Measurements from ENCODE around the gene OR10C1.
"Not testable (repeated sequence)": the region's sequence is repeated elsewhere in the genome, so short reads cannot be mapped to it uniquely, and the experiment has no call there.

The OR10C1 gene

DNA sequence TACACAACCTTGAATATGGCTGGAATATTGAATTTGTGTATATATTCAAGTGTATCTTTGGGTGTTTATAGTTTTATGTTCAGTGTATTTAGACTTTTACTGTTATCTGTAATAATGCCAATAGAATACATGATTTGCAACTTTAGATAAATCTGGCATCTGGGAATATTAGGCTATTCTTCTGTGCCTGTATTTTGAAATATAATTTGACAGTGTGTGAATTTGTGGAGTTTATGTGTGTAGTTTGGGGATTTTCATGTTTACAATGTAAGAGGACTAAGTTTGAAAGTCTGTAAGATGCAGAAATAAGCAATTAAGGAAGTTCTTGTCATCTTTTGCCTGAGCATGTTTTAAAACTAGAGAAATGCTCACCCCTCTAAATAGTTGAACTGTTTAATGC lies at the start of gene OR10C1:
Gene OR10C1, plus strand, starts transcription at position 301 of the 400 bp plus-strand sequence. CDS start 710 bp downstream, outside the sequence.
- in situ Hi-C loops (cut with MboI; ENCODE audit: low sequenced_read_pairs): no loop called here

- in situ Hi-C loops (cut with MboI; ENCODE audit: low sequenced_read_pairs): no loop called here
These were observed 43.8 kb upstream of the OR10C1 start, which contains the start of gene OR12D2 for GRCh38 chr6:29395331-29395730. Gene OR12D2 (plus strand): TSS chr6:29395631. CDS start chr6:29396700, 1,069 bp downstream.

DNA sequence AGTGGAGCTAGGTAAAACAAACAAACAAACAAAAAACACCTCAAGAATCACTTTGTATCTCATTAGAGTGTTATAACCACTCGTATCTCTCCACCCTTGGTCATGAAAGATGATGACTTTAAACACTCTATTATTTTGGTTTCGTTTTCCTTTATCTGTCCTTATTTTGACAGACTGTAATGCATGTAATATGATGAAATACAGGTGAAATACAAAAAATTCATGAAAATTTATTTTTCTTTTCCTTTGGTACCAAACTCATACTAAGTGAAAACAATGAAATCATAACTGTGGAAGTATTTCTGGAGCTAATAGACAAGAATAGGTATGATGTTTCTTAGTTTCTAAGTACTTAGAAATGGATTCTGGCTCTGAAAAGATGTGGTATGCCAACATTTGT lies 39.6 kb upstream of the OR10C1 start:
- in situ Hi-C loops (cut with MboI; ENCODE audit: low sequenced_read_pairs): no loop called here

- in situ Hi-C loops (cut with MboI; ENCODE audit: low sequenced_read_pairs): no loop called here
These were observed 35.3 kb upstream of the OR10C1 start for GRCh38 chr6:29403801-29404200.

DNA sequence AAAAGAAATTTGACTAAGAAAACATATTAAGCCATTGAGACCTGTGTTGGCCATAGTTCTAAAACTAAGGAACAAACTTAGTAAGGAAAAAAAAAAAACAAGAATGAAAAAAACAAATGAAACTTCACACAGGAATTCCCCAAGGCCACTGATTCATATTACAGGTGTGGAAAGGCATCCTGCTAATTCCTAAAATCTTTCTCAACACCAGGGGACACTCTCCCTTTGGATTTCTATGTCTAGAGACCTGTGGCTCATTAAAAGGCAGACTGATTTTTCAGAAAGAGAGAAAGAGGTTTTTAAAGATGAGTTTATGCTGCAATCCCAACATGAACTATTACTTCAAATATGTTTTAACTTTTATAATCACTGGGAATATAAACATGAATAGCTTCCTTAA lies 24.5 kb upstream of the OR10C1 start, which contains the start of gene OR12D1:
Gene OR12D1, plus strand, starts transcription at position 341 of the 400 bp plus-strand sequence.
- in situ Hi-C loops (cut with MboI; ENCODE audit: low sequenced_read_pairs): no loop called here

- in situ Hi-C loops (cut with MboI; ENCODE audit: low sequenced_read_pairs): no loop called here
These were observed 19.6 kb upstream of the OR10C1 start for GRCh38 chr6:29419516-29419915.

DNA sequence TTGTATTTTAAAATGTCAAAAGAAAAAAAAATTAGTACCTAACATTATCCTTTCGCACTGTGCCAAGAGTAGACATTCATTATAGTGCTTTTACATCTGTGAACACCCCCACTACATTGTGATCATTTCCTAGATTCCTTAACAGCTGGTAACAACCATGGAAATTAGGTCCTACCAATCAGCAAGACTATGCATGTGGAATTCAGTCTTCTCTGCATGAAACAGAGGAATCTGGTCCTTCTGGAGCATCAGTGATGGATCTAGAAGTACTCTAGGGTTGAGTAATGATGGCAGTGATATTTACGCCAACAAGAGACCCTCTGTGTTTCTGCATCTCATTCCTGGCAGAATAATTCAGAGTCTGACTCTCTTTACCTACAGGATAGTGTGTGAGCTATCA lies 14.9 kb upstream of the OR10C1 start:
- in situ Hi-C loops (cut with MboI; ENCODE audit: low sequenced_read_pairs): no loop called here

GRCh38 chr6:29424575-29424974 lies 14.5 kb upstream of the OR10C1 start:
- in situ Hi-C loops (cut with MboI; ENCODE audit: low sequenced_read_pairs): no loop called here

DNA sequence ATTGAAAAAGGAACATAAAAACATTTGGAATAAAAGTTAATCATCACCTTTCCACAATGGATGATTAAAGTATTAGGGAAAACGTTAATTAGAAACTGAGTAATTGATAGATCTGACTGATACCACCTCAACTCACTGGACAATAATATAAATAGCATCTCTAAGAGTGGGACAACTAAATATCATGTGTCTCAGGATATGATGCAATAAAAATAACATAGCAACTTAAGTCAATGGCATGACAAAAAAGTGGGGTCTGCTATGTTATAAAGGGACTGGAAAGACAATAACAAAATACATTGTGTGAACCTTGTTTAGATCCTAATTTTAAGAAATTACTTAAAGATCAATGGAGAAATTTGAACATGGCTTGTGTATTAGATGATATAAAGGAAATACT lies 14.0 kb upstream of the OR10C1 start:
- in situ Hi-C loops (cut with MboI; ENCODE audit: low sequenced_read_pairs): no loop called here

- in situ Hi-C loops (cut with MboI; ENCODE audit: low sequenced_read_pairs): no loop called here
These were observed 12.5 kb upstream of the OR10C1 start for GRCh38 chr6:29426654-29427053.

GRCh38 chr6:29436730-29437129 lies 2.4 kb upstream of the OR10C1 start:
- in situ Hi-C loops (cut with MboI; ENCODE audit: low sequenced_read_pairs): not testable (repeated sequence)

DNA sequence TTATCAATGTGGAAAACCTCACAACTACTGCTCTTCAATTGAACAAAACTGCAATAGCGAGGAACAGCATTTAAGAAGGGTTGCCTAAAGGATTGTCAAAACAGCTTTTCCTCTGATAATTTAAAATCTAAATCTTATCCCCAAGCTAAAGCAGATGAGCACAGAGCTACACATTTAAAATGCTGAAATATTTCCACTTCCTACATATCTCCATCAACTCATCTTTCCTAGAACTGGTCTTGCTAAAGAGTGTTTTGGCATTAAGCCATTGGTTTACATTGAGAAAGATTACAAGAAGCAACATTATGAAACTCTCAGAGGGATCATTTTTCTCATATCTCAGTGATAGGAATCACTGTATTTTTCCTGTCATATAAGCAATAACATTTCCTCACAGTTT lies 3.6 kb downstream of the OR10C1 start:
- in situ Hi-C loops (cut with MboI; ENCODE audit: low sequenced_read_pairs): no loop called here

DNA sequence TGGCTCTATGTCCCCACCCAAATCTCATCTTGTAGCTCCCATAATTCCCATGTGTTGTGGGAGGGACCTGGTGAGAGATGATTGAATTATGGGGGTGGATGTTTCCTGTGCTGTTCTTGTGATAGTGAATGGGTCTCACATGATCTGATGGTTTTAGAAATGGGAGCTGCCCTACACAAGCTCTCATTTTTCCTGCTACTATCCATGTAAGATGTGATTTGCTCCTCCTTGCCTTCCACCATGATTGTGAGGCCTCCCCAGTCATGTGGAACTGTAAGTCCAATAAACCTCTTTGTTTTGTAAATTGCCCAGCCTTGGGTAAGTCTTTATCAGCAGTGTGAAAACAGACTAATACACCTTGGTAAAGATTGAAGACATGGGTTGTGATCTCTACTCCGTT lies 4.9 kb downstream of the OR10C1 start:
- in situ Hi-C loops (cut with MboI; ENCODE audit: low sequenced_read_pairs): not testable (repeated sequence)

GRCh38 chr6:29447670-29448069 lies 8.6 kb downstream of the OR10C1 start:
- in situ Hi-C loops (cut with MboI; ENCODE audit: low sequenced_read_pairs): no loop called here

- in situ Hi-C loops (cut with MboI; ENCODE audit: low sequenced_read_pairs): no loop called here
These were observed 12.5 kb downstream of the OR10C1 start for GRCh38 chr6:29451471-29452193.

- in situ Hi-C loops (cut with MboI; ENCODE audit: low sequenced_read_pairs): no loop called here
These were observed 17.9 kb downstream of the OR10C1 start, which contains the start of the genes OR11A1 and OR2H1 for GRCh38 chr6:29456971-29457370. Gene OR11A1 (minus strand): TSS chr6:29457071. CDS start chr6:29427641, 29,430 bp downstream. Gene OR2H1 (plus strand): TSS chr6:29457155. CDS start chr6:29461770, 4,615 bp downstream.

DNA sequence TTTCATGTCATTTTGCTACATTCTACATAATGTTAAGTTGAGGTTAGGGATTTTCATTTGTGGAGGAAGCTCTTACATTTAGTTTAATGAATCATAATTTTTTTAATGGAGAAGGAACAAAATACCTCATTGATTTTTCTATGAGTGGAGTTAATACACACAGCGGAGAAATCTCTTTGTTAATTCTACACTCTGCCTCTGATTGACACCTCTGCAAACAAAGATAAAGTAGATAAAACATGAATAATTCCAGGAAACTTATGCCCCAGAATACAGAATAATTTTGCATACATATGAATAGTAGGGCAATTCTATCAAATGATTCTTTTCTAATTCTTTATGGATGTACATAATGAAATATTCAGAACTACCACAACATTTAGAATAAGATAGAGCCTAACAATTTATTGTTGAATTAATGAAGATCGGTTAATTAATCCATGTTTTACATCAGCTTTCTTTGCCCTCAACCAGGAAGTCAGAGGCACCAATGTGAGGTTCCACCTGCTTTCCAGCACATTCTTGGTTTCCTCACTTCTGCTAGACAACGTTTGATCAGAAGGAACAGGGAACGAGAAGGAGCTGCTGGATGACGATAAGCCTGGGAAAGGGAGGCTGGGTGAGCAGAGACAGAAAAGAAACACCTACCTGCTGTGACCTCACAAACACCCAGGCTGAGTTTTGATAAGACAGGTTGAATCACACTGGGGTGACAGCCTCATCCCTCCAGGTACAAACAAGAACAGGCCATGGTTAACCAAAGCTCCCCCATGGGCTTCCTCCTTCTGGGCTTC lies 22.1 kb downstream of the OR10C1 start:
- in situ Hi-C loops (cut with MboI; ENCODE audit: low sequenced_read_pairs): no loop called here

DNA sequence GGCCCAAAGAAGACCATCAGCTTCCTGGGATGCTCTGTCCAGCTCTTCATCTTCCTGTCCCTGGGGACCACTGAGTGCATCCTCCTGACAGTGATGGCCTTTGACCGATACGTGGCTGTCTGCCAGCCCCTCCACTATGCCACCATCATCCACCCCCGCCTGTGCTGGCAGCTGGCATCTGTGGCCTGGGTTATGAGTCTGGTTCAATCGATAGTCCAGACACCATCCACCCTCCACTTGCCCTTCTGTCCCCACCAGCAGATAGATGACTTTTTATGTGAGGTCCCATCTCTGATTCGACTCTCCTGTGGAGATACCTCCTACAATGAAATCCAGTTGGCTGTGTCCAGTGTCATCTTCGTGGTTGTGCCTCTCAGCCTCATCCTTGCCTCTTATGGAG lies 22.9 kb downstream of the OR10C1 start:
- in situ Hi-C loops (cut with MboI; ENCODE audit: low sequenced_read_pairs): no loop called here

- in situ Hi-C loops (cut with MboI; ENCODE audit: low sequenced_read_pairs): no loop called here
These were observed 26.2 kb downstream of the OR10C1 start for GRCh38 chr6:29465279-29465678.

- in situ Hi-C loops (cut with MboI; ENCODE audit: low sequenced_read_pairs): no loop called here
These were observed 26.7 kb downstream of the OR10C1 start for GRCh38 chr6:29465801-29466200.

DNA sequence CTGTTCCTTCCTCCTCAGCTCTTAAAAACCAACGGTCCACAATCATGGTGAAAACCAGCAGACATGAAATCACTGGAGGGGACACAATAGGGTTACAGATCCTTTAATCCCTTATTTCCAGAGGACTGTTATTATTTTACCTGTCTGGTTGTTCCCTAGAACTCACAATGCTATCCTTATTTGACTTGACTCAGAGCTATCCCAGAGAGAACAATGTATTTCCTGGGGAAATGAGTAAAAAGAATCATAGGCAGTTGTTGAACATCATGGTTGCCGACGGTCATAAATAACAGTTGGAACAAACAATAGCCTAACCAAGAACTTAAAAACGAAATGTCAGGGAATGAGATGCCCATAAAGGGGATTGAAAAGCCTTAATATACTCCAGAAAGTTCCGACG lies 27.1 kb downstream of the OR10C1 start:
- in situ Hi-C loops (cut with MboI; ENCODE audit: low sequenced_read_pairs): no loop called here

- in situ Hi-C loops (cut with MboI; ENCODE audit: low sequenced_read_pairs): no loop called here
These were observed 35.9 kb downstream of the OR10C1 start for GRCh38 chr6:29474996-29475395.

Data from HL-60/S4 treated with retinoic acid at 250 ng/mL for 4 days and 3 days (cell line).